HG03558 (cell line): Measurements from ENCODE around the gene DNMT3A.

Experiments
- ATAC-seq: cut with Tn5 transposase; IDR thresholded peaks from one replicate; pipeline ENCODE4 v1.9.1; 2021; ENCODE audit warnings: moderate number of reproducible peaks; ENCODE audit not compliant: unreplicated experiment; ENCODE audit errors: extremely low read depth

Gene DNMT3A

GRCh38 chr2:25265802-25266201, 75.9 kb downstream of the DNMT3A start:
- no peak for ATAC-seq

- no peak for ATAC-seq
These were observed 76.7 kb downstream of the DNMT3A start for GRCh38 chr2:25265001-25265400.

- ATAC-seq: no peak
These were observed 79.4 kb downstream of the DNMT3A start for GRCh38 chr2:25262288-25262687.

- ATAC-seq: no peak
These were observed 82.0 kb downstream of the DNMT3A start for GRCh38 chr2:25259737-25260124.

GRCh38 chr2:25258847-25259736, 82.6 kb downstream of the DNMT3A start:
- ATAC-seq: no peak

- no peak for ATAC-seq
These were observed 83.5 kb downstream of the DNMT3A start for GRCh38 chr2:25257931-25258846.

GRCh38 chr2:25257032-25257552, 84.6 kb downstream of the DNMT3A start:
- ATAC-seq: no peak

GRCh38 chr2:25256488-25256875, 85.2 kb downstream of the DNMT3A start:
- no peak for ATAC-seq

- no peak for ATAC-seq
These were observed 85.8 kb downstream of the DNMT3A start for GRCh38 chr2:25255745-25256487.

GRCh38 chr2:25254961-25255360, 86.8 kb downstream of the DNMT3A start:
- ATAC-seq: no peak

- ATAC-seq: no peak
These were observed 88.5 kb downstream of the DNMT3A start for GRCh38 chr2:25253153-25253626.

- no peak for ATAC-seq
These were observed 89.2 kb downstream of the DNMT3A start for GRCh38 chr2:25252291-25253152.

GRCh38 chr2:25251422-25252273, 90.1 kb downstream of the DNMT3A start:
- no peak for ATAC-seq

GRCh38 chr2:25251071-25251421, 90.7 kb downstream of the DNMT3A start:
- ATAC-seq: no peak

GRCh38 chr2:25250331-25251070, 91.2 kb downstream of the DNMT3A start:
- ATAC-seq: no peak

- ATAC-seq: no peak
These were observed 91.9 kb downstream of the DNMT3A start for GRCh38 chr2:25249785-25250184.

- no peak for ATAC-seq
These were observed 93.8 kb downstream of the DNMT3A start for GRCh38 chr2:25247792-25248512.
